HG03103 (cell line): ENCODE measurements around the gene C19orf33.
"Not testable (repeated sequence)": the region's sequence is repeated elsewhere in the genome, so short reads cannot be mapped to it uniquely, and the experiment has no call there.

ENCODE experiments used
- ATAC-seq: cut with Tn5 transposase; IDR thresholded peaks from one replicate; pipeline ENCODE4 v1.9.1; 2021; ENCODE audit warnings: low read depth; ENCODE audit not compliant: unreplicated experiment

The C19orf33 gene

DNA sequence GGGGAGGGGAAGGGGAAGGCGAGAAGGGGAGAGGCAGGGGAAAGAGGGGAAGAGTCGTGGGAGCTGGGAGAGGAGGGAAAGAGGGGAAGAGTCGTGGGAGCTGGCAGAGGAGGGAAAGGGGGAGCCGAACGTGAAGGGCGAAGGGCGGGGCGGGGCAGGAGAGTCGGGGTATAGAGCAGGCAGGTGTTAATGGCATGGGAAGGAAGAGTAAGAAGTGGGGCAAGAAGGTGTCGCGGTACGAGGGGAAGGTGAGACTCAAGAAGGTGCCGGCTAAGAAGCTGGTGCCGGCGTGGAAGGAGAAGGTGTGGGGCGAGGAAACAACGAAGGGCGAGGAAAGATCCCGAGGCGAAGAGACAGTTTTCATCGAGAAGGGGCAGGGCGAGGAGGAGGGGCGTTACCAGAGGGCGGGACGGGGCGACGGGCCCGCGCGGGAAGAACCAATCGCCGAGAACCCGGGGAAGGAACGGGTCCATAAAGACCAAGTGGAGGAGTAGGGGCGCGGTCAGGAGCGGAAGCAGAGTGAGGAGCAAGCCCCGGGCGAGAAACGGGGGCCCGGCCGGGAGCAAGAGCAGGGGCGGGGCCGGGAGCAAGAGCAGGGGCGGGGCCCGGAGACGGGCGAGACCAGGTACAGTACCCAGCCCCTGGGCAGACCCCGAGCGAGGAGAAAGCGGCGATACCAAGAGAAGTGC, 32.0 kb downstream of the C19orf33 start:
- peak; percentile 48 for ATAC-seq

DNA sequence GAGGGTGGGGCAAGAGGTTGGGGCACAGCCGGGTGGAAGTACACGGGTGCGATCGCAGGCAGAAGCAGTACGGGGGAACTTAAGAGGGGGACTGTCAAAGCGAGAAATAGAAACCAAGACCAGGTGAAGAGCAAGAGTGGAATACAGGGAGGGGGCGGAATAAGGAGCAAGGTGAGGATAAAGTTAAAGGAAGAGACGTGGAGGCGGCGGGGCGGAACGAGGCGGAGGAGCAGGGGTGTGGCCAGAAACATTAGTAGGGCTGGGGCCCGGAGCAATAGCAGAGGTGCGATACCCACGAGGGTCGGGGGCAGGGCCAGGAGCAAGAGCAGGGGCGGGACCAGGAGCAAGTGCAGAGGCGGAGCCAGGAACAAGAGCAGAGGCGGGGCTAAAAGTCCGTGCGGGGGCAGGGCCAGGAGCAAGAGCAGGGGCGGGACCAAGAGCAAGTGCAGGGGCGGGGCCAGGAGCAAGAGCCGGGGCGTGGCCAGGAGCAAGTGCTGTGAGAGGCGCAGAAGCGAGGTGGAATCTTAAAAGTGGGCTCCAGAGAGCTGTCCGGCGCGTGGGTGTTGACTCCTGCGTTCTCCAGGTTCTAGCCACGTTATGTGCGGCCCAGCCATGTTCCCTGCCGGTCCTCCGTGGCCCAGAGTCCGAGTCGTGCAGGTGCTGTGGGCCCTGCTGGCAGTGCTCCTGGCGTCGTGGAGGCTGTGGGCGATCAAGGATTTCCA, 32.7 kb downstream of the C19orf33 start:
- ATAC-seq = peak; percentile 46

DNA sequence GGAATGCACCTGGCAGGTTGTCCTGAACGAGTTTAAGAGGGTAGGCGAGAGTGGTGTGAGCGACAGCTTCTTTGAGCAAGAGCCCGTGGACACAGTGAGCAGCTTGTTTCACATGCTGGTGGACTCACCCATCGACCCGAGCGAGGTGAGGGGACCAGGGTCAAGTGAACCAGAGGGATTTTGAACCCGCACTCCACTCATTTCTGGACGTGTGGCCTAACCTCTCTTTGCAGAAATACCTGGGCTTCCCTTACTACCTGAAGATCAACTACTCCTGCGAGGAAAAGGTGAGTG, 33.3 kb downstream of the C19orf33 start:
- no peak for ATAC-seq

DNA sequence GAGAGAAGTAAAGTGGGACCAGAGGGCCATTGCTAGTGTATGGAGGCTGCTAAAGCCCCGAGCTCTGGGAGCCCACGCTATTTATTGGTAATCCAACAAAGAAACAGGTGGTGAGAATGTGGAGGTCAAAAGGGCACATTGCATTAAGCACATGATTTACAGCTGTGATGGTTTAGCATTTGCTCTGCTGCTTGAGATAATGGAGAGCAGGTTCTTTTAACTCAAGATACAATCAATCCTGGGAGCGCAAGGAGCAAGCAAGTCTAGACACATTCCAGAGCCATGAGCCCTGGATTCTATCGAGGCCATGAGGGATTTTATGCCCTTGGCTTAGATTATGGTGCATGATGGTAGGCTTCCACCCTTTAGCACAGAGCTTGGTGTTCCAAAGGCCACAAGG, 35.0 kb downstream of the C19orf33 start:
- not testable (repeated sequence) for ATAC-seq

DNA sequence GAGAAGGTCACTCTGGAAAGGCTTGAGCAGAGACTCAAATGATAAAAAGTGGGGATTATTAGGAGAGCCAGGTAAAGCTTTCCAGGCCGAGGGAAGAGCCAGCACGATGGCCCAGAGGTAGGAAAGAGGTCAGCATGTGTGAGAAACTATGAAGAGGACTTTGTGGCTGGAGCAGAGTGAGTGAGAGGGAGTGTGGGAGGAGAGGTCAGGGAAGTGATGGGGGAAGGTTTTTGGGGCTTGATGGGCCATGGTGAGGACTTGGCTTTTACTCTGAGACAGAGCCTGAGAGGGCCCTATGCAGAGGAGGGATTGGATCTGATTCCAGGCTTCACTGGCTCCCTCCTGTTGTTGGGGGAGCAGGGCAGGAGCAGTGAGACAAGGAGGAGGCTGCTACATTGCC, 36.9 kb downstream of the C19orf33 start:
- no peak for ATAC-seq

DNA sequence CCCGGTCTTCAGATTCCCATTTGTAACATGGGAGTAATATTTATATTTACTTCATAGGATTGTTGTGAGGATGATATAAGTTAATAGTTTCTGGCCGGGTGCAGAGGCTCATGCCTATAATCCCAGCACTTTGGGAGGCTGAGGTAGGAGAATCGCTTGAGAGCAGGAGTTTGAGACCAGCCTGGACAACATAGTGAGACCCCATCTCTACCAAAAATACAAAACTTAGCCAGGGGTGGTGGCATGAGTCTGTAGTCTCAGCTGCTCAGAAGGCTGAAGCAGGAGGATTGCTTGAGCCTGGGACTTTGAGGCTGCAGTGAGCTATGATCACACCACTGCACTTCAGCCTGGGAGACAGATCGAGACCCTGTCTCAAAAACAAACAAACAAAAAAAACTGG, 42.8 kb downstream of the C19orf33 start:
- ATAC-seq = no peak

DNA sequence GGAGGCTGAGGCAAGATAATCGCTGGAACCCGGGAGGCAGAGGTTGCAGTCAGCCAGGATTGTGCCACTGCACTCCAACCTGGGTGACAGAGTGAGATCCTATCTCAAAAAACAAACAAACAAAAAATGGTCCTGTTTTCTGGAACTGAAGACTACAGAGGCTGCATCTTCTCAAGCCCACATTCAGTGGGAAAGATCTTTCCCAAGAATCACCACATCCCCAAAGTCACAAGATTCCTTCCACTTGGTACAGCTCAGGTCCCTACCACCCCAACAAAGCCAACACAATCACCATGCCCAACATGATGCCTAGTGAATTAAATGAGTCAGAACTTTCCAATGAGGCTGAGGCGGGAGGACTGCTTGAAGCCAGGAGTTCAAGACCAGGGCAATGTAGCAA, 46.8 kb downstream of the C19orf33 start:
- ATAC-seq = no peak

DNA sequence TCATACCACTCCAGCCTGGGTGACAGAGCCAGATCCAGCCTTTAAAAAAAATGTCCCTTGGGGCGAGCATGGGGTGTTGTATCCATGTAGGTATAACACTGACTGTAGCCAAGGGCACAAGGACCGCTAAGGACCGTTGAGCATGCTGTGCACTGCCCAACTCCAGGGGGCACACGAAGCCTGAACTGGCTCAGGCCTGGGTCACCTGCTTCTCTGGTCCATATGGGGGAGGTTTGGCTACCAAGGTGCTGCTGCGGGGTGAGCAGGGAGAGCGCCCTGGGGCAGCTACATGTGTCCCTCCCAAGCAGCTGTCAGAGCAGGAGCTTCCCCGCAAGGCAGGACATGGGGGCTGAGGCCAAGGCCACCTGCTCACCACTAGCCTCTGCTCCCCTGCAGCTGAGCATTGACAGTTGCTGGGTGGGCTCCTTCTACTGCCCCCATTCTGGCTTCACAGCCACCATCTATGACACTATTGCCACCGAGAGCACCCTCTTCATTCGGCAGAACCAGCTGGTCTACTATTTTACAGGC, 47.9 kb downstream of the C19orf33 start:
- ATAC-seq = no peak

DNA sequence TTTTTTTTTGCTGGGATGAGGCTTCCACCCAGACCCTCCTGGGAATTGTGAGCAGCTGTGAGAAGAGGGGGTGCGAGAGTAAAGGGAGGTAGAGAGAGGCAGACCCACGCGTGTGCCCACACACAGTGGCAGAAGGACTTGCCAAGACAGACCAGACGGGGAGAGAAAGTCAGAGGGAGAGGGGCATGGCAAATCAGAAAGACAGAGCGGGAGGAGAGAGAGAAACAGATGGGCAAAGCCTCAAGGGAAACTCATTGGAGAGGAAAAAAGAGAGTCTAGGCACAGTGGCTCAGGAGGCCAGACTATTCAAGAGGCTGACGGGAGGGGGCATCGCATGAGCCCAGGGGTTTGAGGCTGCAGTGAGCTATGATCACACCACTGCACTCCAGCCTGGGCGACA, 48.6 kb downstream of the C19orf33 start:
- ATAC-seq = no peak
